ENCODE measurements around the gene MET. TPM values are rescaled to one million over a fixed set of nuclear protein-coding genes. Genes with fewer than 3 reads are reported as not detected.

Gene MET
- total and polyA plus RNA-seq, 2 of the 13 experiments (the other 11 are each of a cell fraction or from before 2014, with no cell fraction given): 21.8 to 31.5 TPM

- peak; percentile 15; the same call in 1 of the 2 replicates for TF ChIP-seq ATF2 (CRISPR knock-in tag; IDR thresholded peaks at IDR 0.05)
- TF ChIP-seq GTF2F1 (IDR thresholded peaks at IDR 0.05; ENCODE audit: low read length): no peak
- no peak for TF ChIP-seq ZFP36L2 (CRISPR knock-in tag; IDR thresholded peaks at IDR 0.05)
- TF ChIP-seq NCOA5 (CRISPR knock-in tag; IDR thresholded peaks at IDR 0.05): no peak
- TF ChIP-seq HMG20B (CRISPR knock-in tag; conservative IDR thresholded peaks at IDR 0.05): peak; percentile 95
- no peak for TF ChIP-seq ZBED4 (CRISPR knock-in tag; IDR thresholded peaks at IDR 0.05; ENCODE audit: borderline replicate concordance)
- TF ChIP-seq CSRNP2 (CRISPR knock-in tag; conservative IDR thresholded peaks at IDR 0.05; ENCODE audit: low read depth): no peak
- TF ChIP-seq ZNF556 (CRISPR knock-in tag; IDR thresholded peaks at IDR 0.05; ENCODE audit: borderline replicate concordance): no peak
- no peak; the same call in 1 of the 2 replicates for TF ChIP-seq ZNF792 (CRISPR knock-in tag; IDR thresholded peaks at IDR 0.05)
- TF ChIP-seq GLI4 (CRISPR knock-in tag; IDR thresholded peaks at IDR 0.05; ENCODE audit: borderline replicate concordance): no peak
- no peak for TF ChIP-seq PLRG1 (conservative IDR thresholded peaks at IDR 0.05)
- TF ChIP-seq SRSF1 (optimal IDR thresholded peaks at IDR 0.05; ENCODE audit: low read depth, low read length): no peak
- no peak for TF ChIP-seq CREB1 (IDR thresholded peaks at IDR 0.05)
- TF ChIP-seq CREB1 (CRISPR knock-in tag; IDR thresholded peaks at IDR 0.05): peak; percentile 74
- no peak for TF ChIP-seq ZNF383 (CRISPR knock-in tag; IDR thresholded peaks at IDR 0.05; ENCODE audit: borderline replicate concordance)
- TF ChIP-seq GPBP1L1 (CRISPR knock-in tag; IDR thresholded peaks at IDR 0.05): no peak
- TF ChIP-seq RBM39 (IDR thresholded peaks at IDR 0.05; ENCODE audit: low read depth, low read length, poor library complexity, severe bottlenecking): no peak
- no peak for TF ChIP-seq CBX1 (IDR thresholded peaks at IDR 0.05; ENCODE audit: low read depth)
- TF ChIP-seq ZNF335 (CRISPR knock-in tag; IDR thresholded peaks at IDR 0.05): no peak
- TF ChIP-seq CHCHD3 (CRISPR knock-in tag; IDR thresholded peaks at IDR 0.05): no peak
- no peak for TF ChIP-seq REXO4 (CRISPR knock-in tag; IDR thresholded peaks at IDR 0.05; ENCODE audit: borderline replicate concordance)
- no peak for TF ChIP-seq ZNF33B (CRISPR knock-in tag; IDR thresholded peaks at IDR 0.05)
- no peak for TF ChIP-seq ZNF776 (CRISPR knock-in tag; IDR thresholded peaks at IDR 0.05)
These were observed 134.3 kb downstream of the MET start (continued) for GRCh38 chr7:116806046-116806944.

Measured in HepG2 (cell line).